Measurements from ENCODE around the gene C1orf167.

Gene C1orf167, protein sequence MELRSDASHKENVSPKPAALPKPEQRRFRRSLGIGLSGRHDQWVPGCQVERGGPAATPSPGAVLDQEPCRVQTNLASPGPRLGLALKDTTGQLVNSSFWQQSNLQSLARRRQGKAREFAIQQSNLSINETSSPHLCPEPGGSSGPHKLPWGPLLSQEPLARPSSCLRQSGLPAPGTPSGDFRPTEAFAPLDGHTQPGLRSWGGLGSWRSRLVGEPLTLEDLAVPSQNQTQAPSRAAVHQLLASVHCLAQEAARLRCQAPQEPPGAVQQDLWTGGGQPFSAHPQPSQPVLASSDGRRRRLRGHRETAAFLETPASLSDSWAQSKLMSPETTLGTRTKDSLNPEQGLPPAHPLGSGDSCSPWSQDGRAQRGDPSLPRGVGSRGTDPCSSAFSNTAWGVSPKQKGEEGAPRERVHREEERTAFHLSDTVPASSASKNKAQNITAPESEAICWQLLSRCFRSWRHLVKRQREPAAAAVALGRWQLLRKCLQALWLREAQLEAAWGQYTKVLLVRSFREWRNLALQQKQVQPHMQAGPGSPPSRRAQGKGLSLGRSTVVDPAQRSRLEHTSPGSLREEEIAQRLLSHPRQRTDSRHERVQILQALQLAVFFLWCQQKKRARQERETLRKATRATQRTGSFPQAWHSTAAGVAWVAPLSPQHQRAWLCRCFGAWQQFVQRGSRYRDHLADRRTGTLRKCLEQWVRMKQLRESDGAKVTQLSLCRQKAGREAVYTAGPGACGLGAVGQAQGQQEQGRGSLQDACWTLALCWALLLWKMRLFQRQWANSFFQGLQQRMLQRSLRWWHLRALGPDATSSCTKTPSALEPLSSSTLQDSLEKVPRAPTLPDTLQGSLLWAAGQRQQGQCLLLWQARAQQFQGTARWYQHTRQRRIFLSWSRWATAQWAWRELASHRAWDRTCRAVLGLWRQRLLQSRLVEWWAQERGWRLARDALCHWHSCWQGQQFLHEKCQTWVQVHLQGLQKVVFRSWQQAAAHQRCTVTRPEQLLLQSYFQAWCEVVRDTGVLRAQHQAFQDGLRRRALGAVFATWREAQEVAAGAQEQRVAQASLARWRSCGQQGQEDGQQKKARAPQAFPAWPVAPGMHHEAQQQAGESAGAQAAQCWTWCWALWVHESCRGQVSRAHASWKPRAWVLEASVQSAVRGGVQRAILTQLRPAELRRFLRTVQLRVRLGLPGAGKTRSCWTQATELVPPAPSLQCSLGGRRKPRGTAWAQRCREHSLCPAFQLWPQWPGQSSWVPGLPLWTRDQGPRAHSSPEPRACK (N-terminal part only)

DNA sequence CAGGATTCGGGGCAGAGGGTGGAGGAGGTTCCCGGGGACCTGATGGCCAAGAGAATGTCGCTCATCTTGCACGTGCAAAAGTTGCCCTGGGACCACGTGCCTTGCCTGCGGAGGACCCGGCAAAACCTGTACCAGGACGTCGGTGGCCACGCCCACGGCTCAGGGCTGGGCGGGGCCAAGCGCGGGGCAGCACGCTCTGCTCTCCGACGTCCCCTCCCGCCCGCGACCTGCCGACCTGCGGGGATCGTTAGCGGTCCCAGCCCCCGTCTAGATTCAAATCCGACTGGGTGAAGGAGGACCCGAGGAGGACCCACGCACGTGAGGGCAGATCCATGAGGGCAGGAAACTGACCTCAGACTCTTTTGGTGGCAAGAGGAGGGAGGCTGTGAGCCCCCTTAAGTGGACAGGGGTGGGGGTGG, at the start of gene C1orf167:
Gene C1orf167 (plus strand): TSS at position 206 of the 419 bp plus-strand sequence. CDS start 2,208 bp downstream, outside the sequence.
- DNase-seq (ENCODE audit: low read depth) = no peak

DNA sequence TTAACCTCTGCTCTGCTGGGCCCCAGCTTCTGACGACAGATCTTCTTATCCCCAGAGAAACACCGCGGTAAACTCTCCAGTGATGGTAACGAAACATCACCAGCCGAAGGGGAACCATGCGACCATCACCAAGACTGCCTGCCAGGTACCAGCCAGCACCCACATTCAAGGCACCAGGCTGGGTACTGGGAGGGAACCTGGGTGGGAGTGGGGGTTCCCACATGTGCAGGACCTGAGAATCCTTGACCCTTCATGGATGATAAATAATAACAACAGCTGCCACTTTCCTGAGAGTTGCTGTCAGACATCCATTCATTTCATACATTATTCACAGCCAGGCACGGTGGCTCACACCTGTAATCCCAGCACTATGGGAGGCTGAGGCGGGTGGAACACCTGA, 49.7 kb upstream of the C1orf167 start:
- DNase-seq (ENCODE audit: low read depth) = no peak

DNA sequence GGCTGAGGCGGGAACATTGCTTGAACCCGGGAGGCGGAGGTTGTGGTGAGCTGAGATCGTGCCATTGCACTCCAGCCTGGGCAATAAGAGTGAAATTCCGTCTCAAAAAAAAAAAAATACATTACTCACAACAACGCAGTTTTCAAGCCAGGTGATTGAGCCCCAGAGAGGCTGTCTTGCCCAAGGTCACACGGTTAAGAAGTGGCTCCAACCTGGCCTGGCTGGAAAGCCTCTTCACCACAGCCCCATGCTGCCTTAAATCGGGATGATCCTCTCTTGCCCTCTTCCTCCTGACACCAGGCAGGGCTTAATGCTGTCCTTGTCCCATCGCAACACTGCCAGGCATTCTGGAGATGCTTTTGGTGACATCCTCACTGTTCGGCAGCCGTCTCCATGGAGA, 48.9 kb upstream of the C1orf167 start:
- DNase-seq (ENCODE audit: low read depth) = no peak

DNA sequence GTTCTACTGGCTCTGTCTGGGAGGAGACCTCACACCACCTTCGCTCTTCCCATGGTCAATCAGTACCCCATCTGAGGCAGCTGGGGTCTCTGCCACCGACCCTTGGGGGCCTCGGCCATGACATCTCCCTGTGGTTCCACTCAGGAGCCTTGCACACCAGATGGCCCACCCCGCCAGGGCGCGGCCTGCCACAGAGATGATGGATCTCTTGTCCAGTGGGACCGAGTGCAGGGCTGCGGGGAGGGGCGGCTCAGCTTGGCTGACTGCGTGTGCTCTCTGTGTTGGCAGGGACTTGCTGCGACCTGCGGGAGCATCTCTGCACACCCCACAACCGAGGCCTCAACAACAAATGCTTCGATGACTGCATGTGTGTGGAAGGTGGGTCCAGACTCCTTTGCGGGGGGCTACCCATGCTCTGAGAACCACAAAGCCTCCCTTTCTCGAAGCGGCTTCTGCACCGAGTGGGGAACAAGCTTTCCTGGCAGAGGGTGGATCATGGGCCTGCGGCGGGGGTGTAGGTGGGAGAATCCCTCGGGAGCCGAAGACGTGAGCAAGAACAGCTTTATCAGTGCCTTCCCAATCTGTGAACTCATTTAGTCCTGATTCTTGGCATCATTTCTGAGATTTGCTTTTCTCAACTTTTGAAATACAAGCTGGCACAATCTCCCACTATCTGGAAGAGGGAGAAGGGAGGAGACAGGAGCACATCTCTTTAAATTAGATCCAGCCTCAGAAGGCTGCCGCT, 47.0 kb upstream of the C1orf167 start:
- DNase-seq (ENCODE audit: low read depth) = no peak

DNA sequence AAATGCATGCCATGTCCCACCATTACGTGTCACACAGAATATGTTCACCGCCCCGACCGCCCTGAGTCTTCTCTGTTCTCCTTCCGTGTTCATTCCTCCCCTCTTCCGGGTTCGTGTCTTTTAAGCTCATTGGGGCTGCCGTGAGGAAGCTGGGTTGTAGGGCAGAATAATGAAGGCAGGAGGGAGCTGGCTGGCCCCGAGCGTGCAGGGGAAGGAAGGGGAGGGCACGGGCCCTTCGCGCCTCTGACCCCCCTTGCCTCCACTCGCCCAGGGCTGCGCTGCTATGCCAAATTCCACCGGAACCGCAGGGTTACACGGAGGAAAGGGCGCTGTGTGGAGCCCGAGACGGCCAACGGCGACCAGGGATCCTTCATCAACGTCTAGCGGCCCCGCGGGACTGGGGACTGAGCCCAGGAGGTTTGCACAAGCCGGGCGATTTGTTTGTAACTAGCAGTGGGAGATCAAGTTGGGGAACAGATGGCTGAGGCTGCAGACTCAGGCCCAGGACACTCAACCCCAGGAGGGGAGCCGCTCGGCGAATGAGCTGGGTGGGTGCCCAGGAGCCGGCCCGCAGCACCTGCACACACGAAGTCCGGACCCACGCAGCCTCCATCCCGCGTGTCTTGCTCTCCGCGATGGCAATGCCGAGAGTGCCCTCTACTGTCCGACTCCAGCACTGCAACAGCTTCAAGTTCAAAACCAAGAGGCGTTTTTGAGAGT, 42.5 kb upstream of the C1orf167 start:
- peak; percentile 59 for DNase-seq (ENCODE audit: low read depth)

DNA sequence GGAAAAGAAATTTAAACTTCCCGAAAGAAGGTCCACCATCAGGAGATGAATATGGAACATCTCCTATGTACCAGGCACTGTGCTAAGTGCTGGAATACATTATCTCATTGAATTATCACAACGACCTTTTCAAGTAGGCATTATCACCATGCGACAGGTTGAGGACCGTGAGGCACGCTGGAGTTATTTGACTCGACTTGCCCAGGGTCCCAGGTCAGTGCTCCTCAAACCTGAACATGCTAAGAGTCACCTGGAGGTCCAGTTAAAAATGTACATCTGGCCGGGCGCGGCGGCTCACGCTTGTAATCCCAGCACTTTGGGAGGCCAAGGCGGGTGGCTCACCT, 42.0 kb upstream of the C1orf167 start:
- DNase-seq (ENCODE audit: low read depth) = no peak

DNA sequence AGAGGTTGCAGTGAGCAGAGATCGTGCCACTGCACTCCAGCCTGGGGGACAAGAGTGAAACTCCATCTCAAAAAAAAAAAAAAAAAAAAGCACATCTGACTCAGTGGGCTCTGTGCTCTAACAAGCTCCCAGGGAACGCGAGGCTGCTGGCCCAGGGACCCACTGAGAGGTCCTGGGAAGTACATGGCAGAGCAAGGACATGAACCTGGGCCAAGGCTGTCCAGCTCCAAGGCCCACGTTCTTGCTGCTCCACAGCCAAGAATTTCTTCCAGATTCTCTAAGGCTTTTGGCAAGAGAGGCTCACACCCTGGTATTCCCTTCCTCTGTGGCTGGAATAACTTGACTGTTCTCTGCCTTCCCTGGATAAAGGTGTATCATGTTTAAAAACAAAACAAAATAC, 41.5 kb upstream of the C1orf167 start:
- DNase-seq (ENCODE audit: low read depth) = no peak

DNA sequence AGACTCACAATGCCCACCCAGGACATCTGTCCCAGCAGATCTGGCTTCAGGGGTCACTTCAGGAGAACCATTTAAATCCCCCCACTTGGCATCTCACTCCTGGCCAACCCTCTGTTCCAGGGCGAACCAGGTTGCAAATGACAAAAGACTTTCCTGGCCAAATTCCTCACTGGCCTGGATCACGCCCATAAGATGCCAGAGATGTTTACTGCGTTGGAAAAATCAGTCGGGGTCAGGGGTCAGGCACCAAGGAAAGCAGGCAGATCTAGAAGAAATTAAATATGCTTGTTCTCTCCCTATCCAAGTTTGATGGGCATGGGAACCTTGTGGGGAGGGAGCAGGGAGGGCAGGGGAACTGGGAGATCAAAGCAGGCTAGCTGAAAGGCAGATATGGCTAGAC, 40.7 kb upstream of the C1orf167 start:
- DNase-seq (ENCODE audit: low read depth) = no peak

DNA sequence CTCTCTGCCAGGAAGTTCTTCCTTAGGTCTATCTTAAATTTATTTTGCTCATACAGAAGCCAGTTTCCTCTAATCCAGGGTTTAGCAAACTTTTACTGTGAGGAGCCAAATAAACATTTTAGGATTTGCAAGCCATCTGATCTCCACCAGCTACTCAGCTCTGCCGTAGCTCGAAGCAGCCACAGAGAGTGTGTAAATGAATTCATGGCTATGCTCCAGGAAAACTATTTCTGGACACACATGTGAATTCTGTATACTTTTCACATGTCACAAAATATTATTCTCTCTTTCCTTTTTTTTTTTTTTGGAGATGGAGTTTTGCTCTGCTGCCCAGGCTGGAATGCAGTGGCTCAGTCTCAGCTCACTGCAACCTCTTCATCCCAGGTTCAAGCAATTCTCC, 39.5 kb upstream of the C1orf167 start:
- no peak for DNase-seq (ENCODE audit: low read depth)

DNA sequence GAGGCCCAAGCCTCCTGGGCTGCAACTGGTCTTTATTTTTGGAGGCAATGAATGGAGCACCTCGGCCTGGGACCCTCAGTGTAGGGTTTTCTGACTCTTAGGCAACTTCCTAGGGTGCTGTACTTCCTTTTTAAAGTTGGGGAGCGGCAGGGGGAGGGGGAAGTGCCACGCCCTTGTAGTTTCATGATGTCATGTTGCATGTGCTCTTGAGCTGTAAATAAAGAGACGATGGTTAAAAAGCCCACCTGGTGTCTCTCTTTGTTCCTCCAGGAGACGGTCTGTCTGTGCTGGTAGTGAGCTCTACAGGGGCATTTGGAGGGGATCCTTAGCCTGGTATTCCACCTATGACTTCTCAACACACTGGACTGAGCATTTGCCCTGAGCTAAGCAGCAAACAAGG, 36.4 kb upstream of the C1orf167 start:
- DNase-seq (ENCODE audit: low read depth) = no peak

DNA sequence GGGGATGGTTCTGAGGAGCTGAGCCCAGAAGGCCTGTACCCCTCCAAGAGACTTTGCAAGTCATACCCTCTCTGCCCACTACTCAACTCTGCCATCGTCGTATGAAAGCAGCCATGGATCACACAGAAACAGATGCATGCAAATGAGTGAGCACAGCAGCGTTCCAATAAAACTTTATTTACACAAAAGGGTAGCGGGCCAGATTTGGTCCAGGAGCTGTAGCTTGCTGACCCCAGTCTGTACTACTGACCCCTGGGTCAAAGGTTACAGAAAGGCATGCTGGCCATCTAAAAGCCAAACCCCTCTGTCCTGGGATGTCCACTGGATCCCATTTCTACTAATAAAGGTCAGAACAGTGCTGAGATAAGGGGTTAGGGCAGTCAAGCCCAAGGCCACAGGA, 34.9 kb upstream of the C1orf167 start:
- no peak for DNase-seq (ENCODE audit: low read depth)

DNA sequence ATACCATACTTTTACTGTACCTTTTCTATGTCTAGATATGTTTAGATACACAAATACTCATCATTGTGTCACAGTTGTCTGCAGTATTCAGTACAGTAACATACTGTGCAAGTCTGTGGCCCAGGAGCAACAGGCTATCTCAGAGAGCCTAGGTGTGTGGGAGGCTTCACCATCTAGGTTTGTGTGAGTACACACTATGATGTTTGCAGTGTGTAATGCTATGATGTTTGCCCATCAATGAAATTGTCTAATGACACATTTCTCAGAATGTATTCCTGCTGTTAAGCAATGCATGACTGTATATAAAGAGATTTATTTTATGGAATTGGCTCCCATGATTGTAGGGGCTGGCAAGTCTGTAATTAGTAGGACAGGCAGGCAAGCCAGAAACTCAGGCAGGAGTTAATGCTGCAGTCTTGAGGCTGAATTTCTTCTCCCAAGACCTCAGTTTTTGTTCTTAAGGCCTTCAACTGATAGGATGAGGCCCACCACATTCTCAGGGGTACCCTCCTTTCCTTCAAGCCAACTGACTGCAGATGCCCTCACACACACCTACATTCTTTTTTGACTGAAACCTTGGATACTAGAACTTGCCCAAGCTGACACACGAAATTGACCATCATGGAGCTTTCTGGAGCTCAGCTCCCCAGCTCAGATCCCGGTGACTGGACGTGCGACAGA, 33.7 kb upstream of the C1orf167 start:
- no peak for DNase-seq (ENCODE audit: low read depth)

DNA sequence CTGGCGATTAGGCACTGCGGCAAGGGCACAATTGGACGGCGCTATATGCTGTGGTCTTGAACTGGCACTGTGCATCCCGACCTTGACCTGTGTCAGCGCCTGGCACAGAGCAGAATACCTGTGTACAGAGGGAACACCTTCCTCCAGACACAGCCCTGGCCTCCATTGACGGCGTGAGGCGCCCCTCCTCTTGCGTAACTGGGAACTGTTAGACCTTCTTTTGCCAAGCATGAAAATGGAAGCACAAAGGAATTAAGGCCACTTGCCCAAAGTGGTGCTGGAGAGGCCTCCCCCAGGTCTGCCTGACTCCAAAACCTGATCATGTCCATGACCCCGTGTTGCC, 32.9 kb upstream of the C1orf167 start:
- no peak for DNase-seq (ENCODE audit: low read depth)

DNA sequence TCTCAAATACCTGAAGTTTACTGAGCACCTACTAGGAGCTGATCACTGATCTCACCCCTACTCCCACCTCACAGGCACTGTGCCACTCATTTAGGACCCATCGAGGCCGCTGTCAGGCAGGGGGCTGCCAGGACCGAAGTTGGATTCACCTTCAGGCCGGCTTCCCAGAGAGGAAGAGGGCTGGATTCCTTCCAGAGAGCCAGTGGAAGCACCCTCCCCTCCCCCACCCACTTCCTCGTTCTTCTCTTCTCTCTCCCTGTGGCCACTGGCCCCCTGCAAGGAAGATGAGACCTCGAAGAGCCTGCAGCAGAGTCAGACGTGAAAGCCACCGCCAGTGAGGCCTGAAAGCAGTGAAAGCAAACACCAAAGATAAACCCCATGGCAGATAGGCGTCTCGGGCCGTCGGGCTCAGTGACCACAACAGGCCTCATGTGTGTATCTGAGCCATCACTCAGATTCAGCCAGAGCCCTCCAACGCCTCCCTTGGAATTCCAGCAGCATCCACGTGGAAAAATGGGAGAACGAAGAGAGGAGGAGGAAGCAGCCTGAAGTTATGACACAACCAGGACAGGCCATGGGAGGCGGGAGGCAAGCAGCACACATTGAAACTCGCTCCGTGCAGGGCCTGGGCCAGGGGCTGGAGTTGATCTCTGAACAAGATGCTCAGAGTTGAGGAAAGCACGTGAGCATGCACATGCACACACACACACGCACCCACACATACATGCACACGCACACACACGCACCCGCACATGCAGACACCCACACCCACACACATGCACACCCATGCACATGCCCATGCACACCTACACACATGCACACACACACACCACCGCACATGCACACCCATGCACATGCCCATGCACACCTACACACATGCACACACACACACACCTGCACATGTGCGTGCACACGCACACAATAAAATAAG, 32.2 kb upstream of the C1orf167 start:
- no peak for DNase-seq (ENCODE audit: low read depth)

DNA sequence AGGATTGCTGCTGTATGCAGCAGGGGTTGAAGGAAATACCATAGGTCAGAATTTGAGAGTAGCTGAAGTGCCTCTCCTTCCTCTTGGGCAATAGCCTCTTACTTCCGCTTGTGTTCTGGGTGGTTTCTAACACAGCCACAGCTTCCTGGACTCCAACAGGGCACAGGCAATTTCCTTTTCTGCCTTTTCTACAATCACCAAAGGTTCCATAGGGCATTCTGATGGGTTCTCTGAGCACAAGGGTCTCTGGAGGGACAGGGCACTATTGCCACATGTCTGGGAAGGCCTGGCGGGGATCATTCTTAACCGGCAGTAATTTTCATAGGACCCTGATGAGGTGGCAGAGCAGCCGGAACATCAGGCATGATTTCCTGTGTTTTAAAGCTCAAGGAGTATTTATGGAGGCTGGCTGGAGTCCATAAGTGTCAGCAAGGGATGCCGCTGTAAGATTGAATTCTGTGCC, 31.5 kb upstream of the C1orf167 start:
- DNase-seq (ENCODE audit: low read depth) = peak; percentile 34

DNA sequence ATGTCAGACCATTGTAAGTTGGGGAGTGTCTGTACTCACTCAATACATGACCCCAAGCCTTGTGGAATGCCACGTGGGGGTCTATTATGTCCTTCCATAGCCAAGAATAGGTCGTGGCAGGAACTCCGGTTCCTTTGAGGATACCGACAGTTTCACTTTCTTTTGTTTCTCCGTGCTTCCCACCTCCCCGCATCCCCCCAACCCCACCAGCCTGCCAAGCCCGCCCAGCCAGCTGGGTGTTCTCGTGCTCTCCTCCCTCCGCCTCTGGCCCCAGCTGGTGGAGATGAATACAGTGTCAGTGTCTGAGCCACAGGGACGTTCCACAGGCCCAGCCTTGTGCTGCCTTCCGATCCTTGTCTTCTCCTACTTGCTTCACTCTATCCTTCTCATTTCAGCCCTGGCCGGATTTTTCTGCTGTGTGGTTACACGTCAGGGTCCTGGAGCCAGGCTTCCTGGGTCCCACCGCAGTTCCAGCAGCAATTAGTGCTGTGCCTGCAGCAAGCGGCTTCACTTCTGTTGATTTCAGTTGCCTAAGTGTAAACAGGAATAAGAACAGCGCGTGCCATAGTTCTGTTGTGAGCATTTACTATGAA, 30.2 kb upstream of the C1orf167 start:
- peak; percentile 53 for DNase-seq (ENCODE audit: low read depth)

DNA sequence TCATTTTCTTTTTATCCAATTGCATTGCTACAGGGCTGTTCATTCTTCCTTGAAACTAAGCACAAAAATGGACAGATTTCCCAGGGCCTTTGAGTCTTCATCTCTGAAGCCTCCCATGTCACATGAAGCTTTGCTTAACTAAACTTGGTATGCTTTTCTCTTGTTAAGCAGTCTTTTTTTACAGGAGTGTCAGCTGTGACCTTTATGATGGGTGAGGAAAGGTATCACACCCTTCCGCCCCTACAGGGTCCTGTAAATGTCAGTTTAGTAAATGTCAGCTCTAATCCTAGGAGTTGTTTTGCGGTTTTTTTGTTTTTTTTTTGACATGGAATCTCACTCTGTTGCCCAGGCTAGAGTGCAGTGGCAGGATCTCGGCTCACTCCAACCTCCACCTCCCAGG, 28.7 kb upstream of the C1orf167 start:
- DNase-seq (ENCODE audit: low read depth) = no peak

DNA sequence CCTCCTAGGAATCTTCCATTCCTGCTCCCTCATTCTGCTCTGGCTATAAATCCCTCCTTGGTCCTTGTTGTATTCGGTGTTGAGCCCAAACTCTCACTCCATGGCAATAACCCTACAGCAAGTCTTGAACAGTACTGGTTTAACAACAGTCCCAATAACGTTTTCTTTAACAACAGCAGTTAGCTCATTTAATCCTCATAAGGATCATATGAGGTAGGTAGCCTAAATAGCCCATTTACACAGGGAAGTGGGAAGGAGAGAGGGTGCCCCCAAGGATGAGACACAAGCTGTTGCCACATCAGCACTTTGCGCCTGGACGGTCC, 26.5 kb upstream of the C1orf167 start:
- DNase-seq (ENCODE audit: low read depth) = no peak

Data from fibroblast of gingiva (primary cell).